WTC11 (cell line): Measurements from ENCODE around the gene CD109. TPM values are rescaled to one million over a fixed set of nuclear protein-coding genes. Genes with fewer than 3 reads are reported as not detected.

Experiments used
- ATAC-seq: fragments of 200-7000 bp; cut with Tn5 transposase; 2 replicates; pipeline ENCODE4 v1.10.0; 2021; ENCODE audit warnings: mild to moderate bottlenecking, moderate library complexity
- CTCF ChIA-PET: fragments of 300-600 bp; sonication (Branson Sonifier 250); formaldehyde crosslinking; loops from one replicate; lab custom pipeline; 2021; ENCODE audit warnings: antibody characterized with exemption; lab: Charles Lee
- POLR2A ChIA-PET: fragments of 350-600 bp; sonication (Branson Sonifier 250); formaldehyde crosslinking; loops from one replicate; lab custom pipeline; 2021; ENCODE audit warnings: antibody characterized with exemption; lab: Charles Lee
- DNase-seq: peaks from one replicate; pipeline ENCODE4 v3.0.0; 2021; ENCODE audit warnings: low spot score
- H3K27ac Mint-ChIP-seq: 2 replicates; pipeline ENCODE4 v1.8.0; 2021; ENCODE audit warnings: mixed read lengths
- H3K27me3 Mint-ChIP-seq: 2 replicates; pipeline ENCODE4 v1.8.0; 2021; ENCODE audit warnings: low read depth, mild to moderate bottlenecking, moderate library complexity, mixed read lengths
- H3K36me3 Mint-ChIP-seq: 2 replicates; pipeline ENCODE4 v1.8.0; 2021; ENCODE audit warnings: mixed read lengths
- H3K4me1 Mint-ChIP-seq: 2 replicates; pipeline ENCODE4 v1.8.0; 2022; ENCODE audit warnings: mixed read lengths
- H3K4me3 Mint-ChIP-seq: 2 replicates; pipeline ENCODE4 v1.8.0; 2021; ENCODE audit warnings: mild to moderate bottlenecking, moderate library complexity, mixed read lengths
- H3K9me3 Mint-ChIP-seq: 2 replicates; pipeline ENCODE4 v1.8.0; 2021; ENCODE audit warnings: mixed read lengths
- CBFB ChIP-seq: sonication (generic); formaldehyde crosslinking; IDR thresholded peaks from 2 replicates; pipeline ENCODE4 v1.8.1; 2022; ENCODE audit warnings: mild to moderate bottlenecking, low read depth, missing genetic modification reagents
- FOXJ3 ChIP-seq: sonication (generic); formaldehyde crosslinking; IDR thresholded peaks from 2 replicates; pipeline ENCODE4 v1.9.0; 2021; ENCODE audit warnings: missing genetic modification reagents, mild to moderate bottlenecking, borderline replicate concordance
- NR2C2 ChIP-seq: sonication (generic); formaldehyde crosslinking; IDR thresholded peaks from 2 replicates; pipeline ENCODE4 v1.8.0; 2022; ENCODE audit warnings: mild to moderate bottlenecking, missing genetic modification reagents
- OVOL2 ChIP-seq: fragments of 250-450 bp; sonication (Bioruptor Pico); IDR thresholded peaks from 2 replicates; pipeline ENCODE4 v1.9.0; 2021; ENCODE audit warnings: mild to moderate bottlenecking, borderline replicate concordance
- ZNF396 ChIP-seq: fragments of 250-450 bp; sonication (Bioruptor Pico); IDR thresholded peaks from 2 replicates; pipeline ENCODE4 v1.8.0; 2021; ENCODE audit warnings: mild to moderate bottlenecking, moderate library complexity, borderline replicate concordance
- ZNF423 ChIP-seq: fragments of 250-450 bp; sonication (Bioruptor Pico); IDR thresholded peaks from 2 replicates; pipeline ENCODE4 v2.1.2; 2022; ENCODE audit warnings: mild to moderate bottlenecking, moderate library complexity
- total RNA-seq: library from RNA; stranded (reverse); gene quantifications from 3 replicates; pipeline ENCODE4 v1.2.3, GENCODE V29; 2021
- TF ChIP-seq, protein P1 (sequence below): sonication (generic); formaldehyde crosslinking; IDR thresholded peaks from 2 replicates; pipeline ENCODE4 v1.8.1; 2022; ENCODE audit warnings: low read depth, missing genetic modification reagents, borderline replicate concordance
- TF ChIP-seq, protein P2 (sequence below): sonication (generic); formaldehyde crosslinking; IDR thresholded peaks from 2 replicates; pipeline ENCODE4 v1.8.1; 2022; ENCODE audit warnings: mild to moderate bottlenecking, moderate library complexity, missing genetic modification reagents
- TF ChIP-seq, protein P3 (sequence below): sonication (generic); formaldehyde crosslinking; IDR thresholded peaks from 2 replicates; pipeline ENCODE4 v1.8.1; 2023; ENCODE audit warnings: mild to moderate bottlenecking, missing genetic modification reagents, moderate library complexity
- TF ChIP-seq, protein P4 (sequence below): sonication (generic); formaldehyde crosslinking; conservative IDR thresholded peaks from 2 replicates; pipeline ENCODE4 v1.8.1; 2023; ENCODE audit warnings: mild to moderate bottlenecking, low read depth, missing genetic modification reagents, moderate library complexity
- TF ChIP-seq, protein P5 (sequence below): sonication (generic); formaldehyde crosslinking; IDR thresholded peaks from 2 replicates; pipeline ENCODE4 v1.8.0; 2022; ENCODE audit warnings: mild to moderate bottlenecking, missing genetic modification reagents
- TF ChIP-seq, protein P6 (sequence below): fragments of 250-450 bp; sonication (Bioruptor Pico); IDR thresholded peaks from 2 replicates; pipeline ENCODE4 v2.1.2; 2022; ENCODE audit warnings: mild to moderate bottlenecking, moderate library complexity
- TF ChIP-seq, protein P7 (sequence below): fragments of 200-600 bp; IDR thresholded peaks from 2 replicates; pipeline ENCODE4 v1.8.0; 2022; ENCODE audit warnings: antibody characterized with exemption
- TF ChIP-seq, protein P8 (sequence below): fragments of 250-450 bp; sonication (Bioruptor Pico); IDR thresholded peaks from 2 replicates; pipeline ENCODE4 v1.9.0; 2021; ENCODE audit warnings: mild to moderate bottlenecking
- TF ChIP-seq, protein P9 (sequence below): sonication (generic); formaldehyde crosslinking; IDR thresholded peaks from 2 replicates; pipeline ENCODE4 v1.8.0; 2022; ENCODE audit warnings: missing genetic modification reagents

Gene CD109
- total RNA-seq, 1 experiment from 2014 or later: 4.5 TPM

DNA sequence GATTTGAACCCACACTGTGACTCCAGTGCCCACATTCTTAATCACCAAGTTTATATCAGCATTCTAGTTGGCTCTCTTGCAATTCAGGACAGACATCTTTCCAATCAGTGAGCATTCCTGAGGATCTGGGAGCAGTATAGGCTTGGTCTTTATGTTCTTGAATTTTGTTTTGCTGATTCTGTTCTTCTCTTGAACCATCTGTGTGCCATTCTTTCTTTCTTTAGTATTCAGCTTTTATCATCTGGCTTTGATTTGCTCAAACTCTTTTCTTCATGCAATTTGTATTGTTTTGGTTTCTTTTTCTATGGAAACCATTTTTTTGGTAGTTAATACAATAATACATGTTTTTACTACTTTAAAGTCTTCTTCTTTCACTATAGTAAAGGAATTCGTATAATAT lies 162.4 kb downstream of the CD109 start:
- DNase-seq: no peak
- ChIA-PET CTCF (interaction anchor here (0.6 to 1.4 kb wide), 2 partner anchors 111 to 167 kb away, joined by 3 read pairs; no protein-coding TSS in a partner anchor), POLR2A (no interaction called here)
- no peak overlapping the region for H3K27ac Mint-ChIP-seq
- no peaks in the 10 kb centered on the region for H3K4me1 Mint-ChIP-seq
- H3K27me3 Mint-ChIP-seq: no peaks in the 10 kb centered on the region
- no peaks in the 10 kb centered on the region for H3K9me3 Mint-ChIP-seq
- ATAC-seq: no peak
- TF ChIP-seq, protein P1, sequence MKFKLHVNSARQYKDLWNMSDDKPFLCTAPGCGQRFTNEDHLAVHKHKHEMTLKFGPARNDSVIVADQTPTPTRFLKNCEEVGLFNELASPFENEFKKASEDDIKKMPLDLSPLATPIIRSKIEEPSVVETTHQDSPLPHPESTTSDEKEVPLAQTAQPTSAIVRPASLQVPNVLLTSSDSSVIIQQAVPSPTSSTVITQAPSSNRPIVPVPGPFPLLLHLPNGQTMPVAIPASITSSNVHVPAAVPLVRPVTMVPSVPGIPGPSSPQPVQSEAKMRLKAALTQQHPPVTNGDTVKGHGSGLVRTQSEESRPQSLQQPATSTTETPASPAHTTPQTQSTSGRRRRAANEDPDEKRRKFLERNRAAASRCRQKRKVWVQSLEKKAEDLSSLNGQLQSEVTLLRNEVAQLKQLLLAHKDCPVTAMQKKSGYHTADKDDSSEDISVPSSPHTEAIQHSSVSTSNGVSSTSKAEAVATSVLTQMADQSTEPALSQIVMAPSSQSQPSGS (CRISPR knock-in tag): no peak
- TF ChIP-seq FOXJ3 (CRISPR knock-in tag) (no peak), OVOL2 (CRISPR knock-in tag) (no peak), ZNF396 (CRISPR knock-in tag) (no peak)
- TF ChIP-seq, protein P2, sequence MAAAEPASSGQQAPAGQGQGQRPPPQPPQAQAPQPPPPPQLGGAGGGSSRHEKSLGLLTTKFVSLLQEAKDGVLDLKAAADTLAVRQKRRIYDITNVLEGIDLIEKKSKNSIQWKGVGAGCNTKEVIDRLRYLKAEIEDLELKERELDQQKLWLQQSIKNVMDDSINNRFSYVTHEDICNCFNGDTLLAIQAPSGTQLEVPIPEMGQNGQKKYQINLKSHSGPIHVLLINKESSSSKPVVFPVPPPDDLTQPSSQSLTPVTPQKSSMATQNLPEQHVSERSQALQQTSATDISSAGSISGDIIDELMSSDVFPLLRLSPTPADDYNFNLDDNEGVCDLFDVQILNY (CRISPR knock-in tag): no peak
- TF ChIP-seq, protein P3, sequence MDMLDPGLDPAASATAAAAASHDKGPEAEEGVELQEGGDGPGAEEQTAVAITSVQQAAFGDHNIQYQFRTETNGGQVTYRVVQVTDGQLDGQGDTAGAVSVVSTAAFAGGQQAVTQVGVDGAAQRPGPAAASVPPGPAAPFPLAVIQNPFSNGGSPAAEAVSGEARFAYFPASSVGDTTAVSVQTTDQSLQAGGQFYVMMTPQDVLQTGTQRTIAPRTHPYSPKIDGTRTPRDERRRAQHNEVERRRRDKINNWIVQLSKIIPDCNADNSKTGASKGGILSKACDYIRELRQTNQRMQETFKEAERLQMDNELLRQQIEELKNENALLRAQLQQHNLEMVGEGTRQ (CRISPR knock-in tag): no peak
- no peak overlapping the region for H3K4me3 Mint-ChIP-seq
- no peaks in the 10 kb centered on the region for H3K36me3 Mint-ChIP-seq

DNA sequence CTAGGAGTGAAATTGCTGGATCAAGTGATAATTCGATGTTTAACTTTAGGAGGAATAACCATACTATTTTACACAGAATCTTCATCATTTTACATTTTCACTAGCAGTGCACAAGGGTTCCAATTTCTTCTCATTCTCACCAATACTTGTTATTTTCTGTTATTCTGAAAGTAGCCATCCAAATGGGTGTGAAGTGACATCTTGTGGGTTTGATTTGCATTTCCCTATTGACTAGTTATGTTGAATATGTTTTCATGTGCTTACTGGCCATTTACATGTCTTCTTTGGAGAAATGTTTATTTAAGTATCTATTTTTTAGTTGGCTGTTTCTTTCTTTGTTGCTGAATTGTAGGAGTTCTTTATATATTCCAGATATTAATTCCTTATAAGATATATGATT lies 164.3 kb downstream of the CD109 start:
- no peak for ATAC-seq
- CTCF ChIA-PET: no interaction called here
- H3K27ac Mint-ChIP-seq: no peak overlapping the region

More for the DNA sequence above, 164.3 kb downstream of the CD109 start:
- H3K9me3 Mint-ChIP-seq: no peaks in the 10 kb centered on the region
- no peaks in the 10 kb centered on the region for H3K4me1 Mint-ChIP-seq
- H3K36me3 Mint-ChIP-seq: no peaks in the 10 kb centered on the region
- DNase-seq: no peak
- TF ChIP-seq NR2C2: no peak
- TF ChIP-seq, protein P4, sequence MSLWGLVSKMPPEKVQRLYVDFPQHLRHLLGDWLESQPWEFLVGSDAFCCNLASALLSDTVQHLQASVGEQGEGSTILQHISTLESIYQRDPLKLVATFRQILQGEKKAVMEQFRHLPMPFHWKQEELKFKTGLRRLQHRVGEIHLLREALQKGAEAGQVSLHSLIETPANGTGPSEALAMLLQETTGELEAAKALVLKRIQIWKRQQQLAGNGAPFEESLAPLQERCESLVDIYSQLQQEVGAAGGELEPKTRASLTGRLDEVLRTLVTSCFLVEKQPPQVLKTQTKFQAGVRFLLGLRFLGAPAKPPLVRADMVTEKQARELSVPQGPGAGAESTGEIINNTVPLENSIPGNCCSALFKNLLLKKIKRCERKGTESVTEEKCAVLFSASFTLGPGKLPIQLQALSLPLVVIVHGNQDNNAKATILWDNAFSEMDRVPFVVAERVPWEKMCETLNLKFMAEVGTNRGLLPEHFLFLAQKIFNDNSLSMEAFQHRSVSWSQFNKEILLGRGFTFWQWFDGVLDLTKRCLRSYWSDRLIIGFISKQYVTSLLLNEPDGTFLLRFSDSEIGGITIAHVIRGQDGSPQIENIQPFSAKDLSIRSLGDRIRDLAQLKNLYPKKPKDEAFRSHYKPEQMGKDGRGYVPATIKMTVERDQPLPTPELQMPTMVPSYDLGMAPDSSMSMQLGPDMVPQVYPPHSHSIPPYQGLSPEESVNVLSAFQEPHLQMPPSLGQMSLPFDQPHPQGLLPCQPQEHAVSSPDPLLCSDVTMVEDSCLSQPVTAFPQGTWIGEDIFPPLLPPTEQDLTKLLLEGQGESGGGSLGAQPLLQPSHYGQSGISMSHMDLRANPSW (CRISPR knock-in tag): no peak
- TF ChIP-seq, protein P1 (CRISPR knock-in tag): no peak
- no peak for TF ChIP-seq ZNF423 (CRISPR knock-in tag)
- TF ChIP-seq, protein P5, sequence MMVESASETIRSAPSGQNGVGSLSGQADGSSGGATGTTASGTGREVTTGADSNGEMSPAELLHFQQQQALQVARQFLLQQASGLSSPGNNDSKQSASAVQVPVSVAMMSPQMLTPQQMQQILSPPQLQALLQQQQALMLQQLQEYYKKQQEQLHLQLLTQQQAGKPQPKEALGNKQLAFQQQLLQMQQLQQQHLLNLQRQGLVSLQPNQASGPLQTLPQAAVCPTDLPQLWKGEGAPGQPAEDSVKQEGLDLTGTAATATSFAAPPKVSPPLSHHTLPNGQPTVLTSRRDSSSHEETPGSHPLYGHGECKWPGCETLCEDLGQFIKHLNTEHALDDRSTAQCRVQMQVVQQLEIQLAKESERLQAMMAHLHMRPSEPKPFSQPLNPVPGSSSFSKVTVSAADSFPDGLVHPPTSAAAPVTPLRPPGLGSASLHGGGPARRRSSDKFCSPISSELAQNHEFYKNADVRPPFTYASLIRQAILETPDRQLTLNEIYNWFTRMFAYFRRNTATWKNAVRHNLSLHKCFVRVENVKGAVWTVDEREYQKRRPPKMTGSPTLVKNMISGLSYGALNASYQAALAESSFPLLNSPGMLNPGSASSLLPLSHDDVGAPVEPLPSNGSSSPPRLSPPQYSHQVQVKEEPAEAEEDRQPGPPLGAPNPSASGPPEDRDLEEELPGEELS (CRISPR knock-in tag): no peak
- TF ChIP-seq, protein P6, sequence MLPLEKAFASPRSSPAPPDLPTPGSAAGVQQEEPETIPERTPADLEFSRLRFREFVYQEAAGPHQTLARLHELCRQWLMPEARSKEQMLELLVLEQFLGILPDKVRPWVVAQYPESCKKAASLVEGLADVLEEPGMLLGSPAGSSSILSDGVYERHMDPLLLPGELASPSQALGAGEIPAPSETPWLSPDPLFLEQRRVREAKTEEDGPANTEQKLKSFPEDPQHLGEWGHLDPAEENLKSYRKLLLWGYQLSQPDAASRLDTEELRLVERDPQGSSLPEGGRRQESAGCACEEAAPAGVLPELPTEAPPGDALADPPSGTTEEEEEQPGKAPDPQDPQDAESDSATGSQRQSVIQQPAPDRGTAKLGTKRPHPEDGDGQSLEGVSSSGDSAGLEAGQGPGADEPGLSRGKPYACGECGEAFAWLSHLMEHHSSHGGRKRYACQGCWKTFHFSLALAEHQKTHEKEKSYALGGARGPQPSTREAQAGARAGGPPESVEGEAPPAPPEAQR (CRISPR knock-in tag): no peak
- TF ChIP-seq CBFB (CRISPR knock-in tag): no peak
- TF ChIP-seq, protein P7, sequence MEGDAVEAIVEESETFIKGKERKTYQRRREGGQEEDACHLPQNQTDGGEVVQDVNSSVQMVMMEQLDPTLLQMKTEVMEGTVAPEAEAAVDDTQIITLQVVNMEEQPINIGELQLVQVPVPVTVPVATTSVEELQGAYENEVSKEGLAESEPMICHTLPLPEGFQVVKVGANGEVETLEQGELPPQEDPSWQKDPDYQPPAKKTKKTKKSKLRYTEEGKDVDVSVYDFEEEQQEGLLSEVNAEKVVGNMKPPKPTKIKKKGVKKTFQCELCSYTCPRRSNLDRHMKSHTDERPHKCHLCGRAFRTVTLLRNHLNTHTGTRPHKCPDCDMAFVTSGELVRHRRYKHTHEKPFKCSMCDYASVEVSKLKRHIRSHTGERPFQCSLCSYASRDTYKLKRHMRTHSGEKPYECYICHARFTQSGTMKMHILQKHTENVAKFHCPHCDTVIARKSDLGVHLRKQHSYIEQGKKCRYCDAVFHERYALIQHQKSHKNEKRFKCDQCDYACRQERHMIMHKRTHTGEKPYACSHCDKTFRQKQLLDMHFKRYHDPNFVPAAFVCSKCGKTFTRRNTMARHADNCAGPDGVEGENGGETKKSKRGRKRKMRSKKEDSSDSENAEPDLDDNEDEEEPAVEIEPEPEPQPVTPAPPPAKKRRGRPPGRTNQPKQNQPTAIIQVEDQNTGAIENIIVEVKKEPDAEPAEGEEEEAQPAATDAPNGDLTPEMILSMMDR: no peak
- TF ChIP-seq, protein P8, sequence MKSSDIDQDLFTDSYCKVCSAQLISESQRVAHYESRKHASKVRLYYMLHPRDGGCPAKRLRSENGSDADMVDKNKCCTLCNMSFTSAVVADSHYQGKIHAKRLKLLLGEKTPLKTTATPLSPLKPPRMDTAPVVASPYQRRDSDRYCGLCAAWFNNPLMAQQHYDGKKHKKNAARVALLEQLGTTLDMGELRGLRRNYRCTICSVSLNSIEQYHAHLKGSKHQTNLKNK: no peak
- TF ChIP-seq, protein P9, sequence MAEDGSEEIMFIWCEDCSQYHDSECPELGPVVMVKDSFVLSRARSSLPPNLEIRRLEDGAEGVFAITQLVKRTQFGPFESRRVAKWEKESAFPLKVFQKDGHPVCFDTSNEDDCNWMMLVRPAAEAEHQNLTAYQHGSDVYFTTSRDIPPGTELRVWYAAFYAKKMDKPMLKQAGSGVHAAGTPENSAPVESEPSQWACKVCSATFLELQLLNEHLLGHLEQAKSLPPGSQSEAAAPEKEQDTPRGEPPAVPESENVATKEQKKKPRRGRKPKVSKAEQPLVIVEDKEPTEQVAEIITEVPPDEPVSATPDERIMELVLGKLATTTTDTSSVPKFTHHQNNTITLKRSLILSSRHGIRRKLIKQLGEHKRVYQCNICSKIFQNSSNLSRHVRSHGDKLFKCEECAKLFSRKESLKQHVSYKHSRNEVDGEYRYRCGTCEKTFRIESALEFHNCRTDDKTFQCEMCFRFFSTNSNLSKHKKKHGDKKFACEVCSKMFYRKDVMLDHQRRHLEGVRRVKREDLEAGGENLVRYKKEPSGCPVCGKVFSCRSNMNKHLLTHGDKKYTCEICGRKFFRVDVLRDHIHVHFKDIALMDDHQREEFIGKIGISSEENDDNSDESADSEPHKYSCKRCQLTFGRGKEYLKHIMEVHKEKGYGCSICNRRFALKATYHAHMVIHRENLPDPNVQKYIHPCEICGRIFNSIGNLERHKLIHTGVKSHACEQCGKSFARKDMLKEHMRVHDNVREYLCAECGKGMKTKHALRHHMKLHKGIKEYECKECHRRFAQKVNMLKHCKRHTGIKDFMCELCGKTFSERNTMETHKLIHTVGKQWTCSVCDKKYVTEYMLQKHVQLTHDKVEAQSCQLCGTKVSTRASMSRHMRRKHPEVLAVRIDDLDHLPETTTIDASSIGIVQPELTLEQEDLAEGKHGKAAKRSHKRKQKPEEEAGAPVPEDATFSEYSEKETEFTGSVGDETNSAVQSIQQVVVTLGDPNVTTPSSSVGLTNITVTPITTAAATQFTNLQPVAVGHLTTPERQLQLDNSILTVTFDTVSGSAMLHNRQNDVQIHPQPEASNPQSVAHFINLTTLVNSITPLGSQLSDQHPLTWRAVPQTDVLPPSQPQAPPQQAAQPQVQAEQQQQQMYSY (CRISPR knock-in tag): no peak
- no peak overlapping the region for H3K4me3 Mint-ChIP-seq
- H3K27me3 Mint-ChIP-seq: no peaks in the 10 kb centered on the region
- POLR2A ChIA-PET: no interaction called here
